Endothelial cell of umbilical vein (primary cell): ENCODE results near the gene HHEX. TPM values are rescaled to one million over a fixed set of nuclear protein-coding genes. Genes with fewer than 3 reads are reported as not detected.

Experiments
- BruUV-seq: library from RNA; stranded (reverse); fragments of 400-500 nt; replicated peaks from 2 replicates; lab custom pipeline; 2021; lab: Mats Ljungman, UMichigan
- CTCF ChIA-PET: fragments of 300-600, 350-600 bp; sonication (Branson Sonifier 250); formaldehyde crosslinking; loops from one replicate; lab custom pipeline; 2021; ENCODE audit warnings: antibody characterized with exemption, inconsistent platforms; lab: Charles Lee
- POLR2A ChIA-PET: fragments of 300-600, 350-600 bp; sonication (Branson Sonifier 250); formaldehyde crosslinking; loops from one replicate; lab custom pipeline; 2021; ENCODE audit warnings: antibody characterized with exemption, inconsistent platforms; lab: Charles Lee
- DNase-seq: peaks from one replicate; pipeline ENCODE4 v3.0.0-alpha.2; 2011; ENCODE audit warnings: low read depth, low spot score
- FAIRE-seq: peaks from 2 replicates; lab custom pipeline; 2011; peaks lifted over from hg19 to GRCh38; lab: Jason Lieb, UNC
- H2AFZ ChIP-seq: 2 replicates; pipeline ENCODE4 v1.6.0; 2012; ENCODE audit warnings: low read depth, low read length, control low read depth, inconsistent platforms
- H3K27ac ChIP-seq: 2 replicates; pipeline ENCODE4 v1.5.1; 2011; ENCODE audit warnings: low read depth, mild to moderate bottlenecking, control low read depth, low read length, moderate library complexity; ENCODE audit not compliant: insufficient read depth
- H3K27me3 ChIP-seq, 2 experiments: 2 replicates each; pipeline versions ENCODE4 v1.6.0 to v1.6.1; 2011; ENCODE audit warnings: low read length in 2 of 2, mixed read lengths in 1 of 2; ENCODE audit not compliant: control insufficient read depth in 2 of 2, insufficient read depth in 2 of 2
- H3K36me3 ChIP-seq, 2 experiments: 2 replicates in 1 of 2; 3 replicates in 1 of 2; pipeline ENCODE4 v1.5.1; 2011; ENCODE audit warnings: low read length in 2 of 2, mild to moderate bottlenecking in 1 of 2, moderate library complexity in 1 of 2; ENCODE audit not compliant: control insufficient read depth in 2 of 2, insufficient read depth in 2 of 2; ENCODE audit errors: extremely low read depth in 1 of 2
- H3K4me1 ChIP-seq: 3 replicates; pipeline ENCODE4 v1.5.1; 2011; ENCODE audit warnings: mild to moderate bottlenecking, low read length; ENCODE audit not compliant: control insufficient read depth, insufficient read depth; ENCODE audit errors: extremely low read depth
- H3K4me2 ChIP-seq: 2 replicates; pipeline ENCODE4 v1.6.1; 2011; ENCODE audit warnings: low read length, control low read depth, mixed read lengths; ENCODE audit not compliant: insufficient read depth
- H3K4me3 ChIP-seq, 3 experiments: fragments of 200-600 bp in 1 of 3; sonication (generic), shearing (Covaris generic) in 1 of 3; replicated peaks in 1 of 3; 2 replicates each; pipeline ENCODE4 v1.5.1; 2011 to 2016; ENCODE audit warnings: control low read depth in 3 of 3, low read length in 3 of 3, mild to moderate bottlenecking in 2 of 3, inconsistent platforms in 1 of 3, low read depth in 1 of 3, moderate library complexity in 1 of 3; ENCODE audit not compliant: insufficient read depth in 1 of 3
- H3K79me2 ChIP-seq: 2 replicates; pipeline ENCODE4 v1.6.0; 2012; ENCODE audit warnings: low read length, inconsistent platforms; ENCODE audit not compliant: control insufficient read depth, insufficient read depth
- H3K9ac ChIP-seq: replicated peaks from 2 replicates; pipeline ENCODE3; 2011; ENCODE audit warnings: low read length, control low read depth; ENCODE audit not compliant: insufficient read depth; ENCODE audit errors: extremely low read depth
- H3K9me1 ChIP-seq: replicated peaks from 3 replicates; pipeline ENCODE4 v1.6.0; 2011; ENCODE audit warnings: mild to moderate bottlenecking, low read length; ENCODE audit not compliant: control insufficient read depth, insufficient read depth; ENCODE audit errors: extremely low read depth
- H3K9me3 ChIP-seq: replicated peaks from 2 replicates; pipeline ENCODE4 v1.5.1; 2012; ENCODE audit warnings: low read length, inconsistent platforms; ENCODE audit not compliant: control insufficient read depth, insufficient read depth
- H4K20me1 ChIP-seq: replicated peaks from 2 replicates; pipeline ENCODE3; 2011; ENCODE audit warnings: mild to moderate bottlenecking, low read length; ENCODE audit not compliant: control insufficient read depth, insufficient read depth; ENCODE audit errors: extremely low read depth
- CTCF ChIP-seq, 2 donors: IDR thresholded peaks; 1 replicate in 1 of 2; 2 replicates in 1 of 2; pipeline ENCODE4 v1.5.1; 2011; ENCODE audit warnings: low read length in 2 of 2, mild to moderate bottlenecking in 2 of 2, moderate library complexity in 2 of 2, control low read depth in 1 of 2, inconsistent platforms in 1 of 2, low read depth in 1 of 2; ENCODE audit not compliant: insufficient read depth in 1 of 2; ENCODE audit errors: extremely low read depth in 1 of 2
- EZH2 ChIP-seq: IDR thresholded peaks from 2 replicates; pipeline ENCODE4 v1.6.1; 2012; ENCODE audit warnings: borderline replicate concordance, low read depth, mild to moderate bottlenecking, moderate library complexity, low read length, inconsistent platforms; ENCODE audit not compliant: severe bottlenecking
- FOS ChIP-seq: IDR thresholded peaks from 2 replicates; pipeline ENCODE4 v1.6.1; 2011; ENCODE audit warnings: mild to moderate bottlenecking, low read length, moderate library complexity, borderline replicate concordance; ENCODE audit not compliant: insufficient read depth
- GATA2 ChIP-seq: IDR thresholded peaks from 2 replicates; pipeline ENCODE4 v1.7.0; 2011; ENCODE audit warnings: low read depth, mild to moderate bottlenecking, moderate library complexity, mixed read lengths, low read length; ENCODE audit not compliant: insufficient read length, insufficient read depth
- JUN ChIP-seq: IDR thresholded peaks from 2 replicates; pipeline ENCODE4 v1.6.1; 2011; ENCODE audit warnings: borderline replicate concordance, low read depth; ENCODE audit not compliant: insufficient read length, insufficient read depth
- MAX ChIP-seq: IDR thresholded peaks from 2 replicates; pipeline ENCODE4 v1.6.1; 2011; ENCODE audit not compliant: insufficient read depth, insufficient read length
- MYC ChIP-seq: IDR thresholded peaks from one replicate; pipeline ENCODE4 v1.6.1; 2011; ENCODE audit warnings: mild to moderate bottlenecking, low read depth, low read length
- POLR2A ChIP-seq: IDR thresholded peaks from 2 replicates; pipeline ENCODE4 v1.6.1; 2012; ENCODE audit warnings: low read depth, mild to moderate bottlenecking, control low read depth, low read length
- POLR2AphosphoS5 ChIP-seq: IDR thresholded peaks from 2 replicates; pipeline ENCODE4 v1.6.1; 2012; ENCODE audit warnings: low read depth, mild to moderate bottlenecking, control low read depth, low read length, moderate library complexity; ENCODE audit not compliant: insufficient read depth
- dilution Hi-C: fragments of 300-500 bp; cut with MboI; formaldehyde crosslinking; loops from one replicate; pipeline ENCODE4 v1.15.0; 2019; ENCODE audit warnings: low sequenced_read_pairs; ENCODE audit not compliant: extremely low pct_ligation_motif_present
- intact Hi-C: fragments of 100-400 bp; cut with micrococcal nuclease; formaldehyde crosslinking; loops from one replicate; pipeline ENCODE4 v1.10.0; 2022
- polyA plus RNA-seq, 4 experiments: library from polyadenylated mRNA; depleted of rRNA in 3 of 4; stranded (reverse) in 3 of 4; unstranded in 1 of 4; fragments of >200 nt; gene quantifications; 2 replicates each; pipeline versions ENCODE4 v1.2.1 to v1.2.3, GENCODE V29; 2011 to 2012; ENCODE audit warnings: missing spikeins in 1 of 4
- total RNA-seq: library from RNA; stranded (reverse); gene quantifications from 2 replicates; pipeline ENCODE4 v1.2.3, GENCODE V29; 2021

Gene HHEX
- total and polyA plus RNA-seq, 2 donors (not counting 3 experiments of a cell fraction or from before 2014, with no cell fraction given) = 81.0 to 110 TPM

GRCh38 chr10:92677708-92678107 lies 12.0 kb upstream of the HHEX start:
- FAIRE-seq (no peak), DNase-seq (no peak)
- Histone ChIP-seq H3K27ac (no peak overlapping the region), H4K20me1 (no peaks in the 10 kb centered on the region), H2AFZ (no peak overlapping the region), H3K36me3 (no peaks in the 10 kb centered on the region), H3K4me1 (no peaks in the 10 kb centered on the region), H3K4me3 (no peak overlapping the region), H3K79me2 (no peaks in the 10 kb centered on the region), H3K9ac (no peak overlapping the region), H3K27me3 (no peaks in the 10 kb centered on the region), H3K9me3 (no peaks in the 10 kb centered on the region), H3K4me2 (no peak overlapping the region), H3K9me1 (no peaks in the 10 kb centered on the region)
- ChIA-PET POLR2A (no interaction called here), CTCF (interaction anchor here (1.6 kb wide), 1 partner anchor 11 kb away, joined by 4 read pairs; no protein-coding TSS in a partner anchor)
- intact Hi-C loops = no loop called here
- BruUV-seq = no TSS peak
- dilution Hi-C loops = no loop called here
- TF ChIP-seq GATA2 (no peak), JUN (no peak), POLR2A (no peak), MAX (no peak), MYC (no peak), POLR2AphosphoS5 (no peak), FOS (no peak), EZH2 (no peak), CTCF (IDR thresholded peaks at IDR 0.05; ENCODE audit: extremely low read depth in 1 of 2, insufficient read depth in 1 of 2, low read depth in 1 of 2, low read length in 2 of 2) (no peak)
